ENCODE data around the gene FZD2.

GRCh38 chr17:44606658-44607057 lies 49.4 kb downstream of the FZD2 start:
- TF ChIP-seq EZH2 (IDR thresholded peaks at IDR 0.05; ENCODE audit: insufficient read depth, poor library complexity, severe bottlenecking) (no peak), EZH2phosphoT487 (IDR thresholded peaks at IDR 0.05; ENCODE audit: insufficient read depth, low read depth) (no peak)
